ENCODE measurements around the gene F8. TPM values are rescaled to one million over a fixed set of nuclear protein-coding genes. Genes with fewer than 3 reads are reported as not detected.
"Not testable (repeated sequence)": the region's sequence is repeated elsewhere in the genome, so short reads cannot be mapped to it uniquely, and the experiment has no call there.

The F8 gene
- total RNA-seq, 1 experiment from 2014 or later, result 3.3 TPM

GRCh38 chrX:155023907-155024833 is 1.6 kb upstream of the F8 start:
- Histone ChIP-seq H3K4me1 (replicated peaks) (no peaks in the 10 kb centered on the region; the same call in 1 of the 2 replicates), H3K9me3 (replicated peaks) (no peaks in the 10 kb centered on the region)
- DNase-seq (ENCODE audit: low read depth in 1 of 2, low spot score in 2 of 2), result no peak

GRCh38 chrX:155020591-155020990 is 1.9 kb downstream of the F8 start:
- H3K4me3 ChIP-seq, result no peak overlapping the region
- no peak overlapping the region for H3K27ac ChIP-seq
- no peaks in the 10 kb centered on the region for H3K27me3 ChIP-seq (replicated peaks)
- no peaks in the 10 kb centered on the region for H3K36me3 ChIP-seq
- no peak for DNase-seq (ENCODE audit: low read depth in 1 of 2, low spot score in 2 of 2)
- H3K4me1 ChIP-seq (replicated peaks), result no peaks in the 10 kb centered on the region
- H3K9me3 ChIP-seq (replicated peaks), result no peaks in the 10 kb centered on the region

More at GRCh38 chrX:155023907-155024833, 1.6 kb upstream of the F8 start:
- Histone ChIP-seq H3K27me3 (replicated peaks) (no peaks in the 10 kb centered on the region), H3K4me3 (no peak overlapping the region), H3K36me3 (0 out of 2 replicates have a peak, but pooled peaks cover 3% of the 10 kb centered on the region), H3K27ac (no peak overlapping the region)

GRCh38 chrX:155009994-155010472 is 12.5 kb downstream of the F8 start:
- Histone ChIP-seq H3K27me3 (replicated peaks) (no peaks in the 10 kb centered on the region), H3K9me3 (replicated peaks) (no peaks in the 10 kb centered on the region), H3K4me1 (replicated peaks) (no peaks in the 10 kb centered on the region), H3K27ac (no peak overlapping the region), H3K4me3 (no peak overlapping the region), H3K36me3 (no peaks in the 10 kb centered on the region)
- DNase-seq (ENCODE audit: low read depth in 1 of 2, low spot score in 2 of 2), result no peak

GRCh38 chrX:155008578-155008977 is 13.9 kb downstream of the F8 start:
- H3K9me3 ChIP-seq (replicated peaks); H3K27me3 ChIP-seq (replicated peaks); H3K27ac ChIP-seq; H3K4me3 ChIP-seq; DNase-seq (ENCODE audit: low read depth in 1 of 2, low spot score in 2 of 2); H3K36me3 ChIP-seq; H3K4me1 ChIP-seq (replicated peaks): not testable (repeated sequence)

- DNase-seq (ENCODE audit: low read depth in 1 of 2, low spot score in 2 of 2); H3K27me3 ChIP-seq (replicated peaks); H3K9me3 ChIP-seq (replicated peaks); H3K4me1 ChIP-seq (replicated peaks); H3K4me3 ChIP-seq; H3K36me3 ChIP-seq; H3K27ac ChIP-seq: not testable (repeated sequence)
Observed at GRCh38 chrX:155006913-155007671, 15.4 kb downstream of the F8 start.

- not testable (repeated sequence) for H3K27me3 ChIP-seq (replicated peaks); H3K36me3 ChIP-seq; H3K4me3 ChIP-seq; H3K4me1 ChIP-seq (replicated peaks); H3K9me3 ChIP-seq (replicated peaks); DNase-seq (ENCODE audit: low read depth in 1 of 2, low spot score in 2 of 2); H3K27ac ChIP-seq
Observed at GRCh38 chrX:155006379-155006778, 16.1 kb downstream of the F8 start.

- Histone ChIP-seq H3K36me3 (no peaks in the 10 kb centered on the region), H3K27me3 (replicated peaks) (no peaks in the 10 kb centered on the region), H3K4me3 (no peak overlapping the region)
Observed at GRCh38 chrX:155005190-155005589, 17.3 kb downstream of the F8 start.

GRCh38 chrX:155001873-155002272 is 20.6 kb downstream of the F8 start:
- no peak overlapping the region for H3K4me3 ChIP-seq
- no peaks in the 10 kb centered on the region for H3K9me3 ChIP-seq (replicated peaks)
- H3K36me3 ChIP-seq, result no peaks in the 10 kb centered on the region
- no peak overlapping the region for H3K27ac ChIP-seq
- H3K27me3 ChIP-seq (replicated peaks), result no peaks in the 10 kb centered on the region
- no peak for DNase-seq (ENCODE audit: low read depth in 1 of 2, low spot score in 2 of 2)
- no peaks in the 10 kb centered on the region for H3K4me1 ChIP-seq (replicated peaks)

More at GRCh38 chrX:155005190-155005589, 17.3 kb downstream of the F8 start:
- Histone ChIP-seq H3K9me3 (replicated peaks) (no peaks in the 10 kb centered on the region), H3K27ac (no peak overlapping the region), H3K4me1 (replicated peaks) (no peaks in the 10 kb centered on the region)
- DNase-seq (ENCODE audit: low read depth in 1 of 2, low spot score in 2 of 2), result no peak

- Histone ChIP-seq H3K4me3 (no peak overlapping the region), H3K36me3 (no peaks in the 10 kb centered on the region), H3K27me3 (replicated peaks) (no peaks in the 10 kb centered on the region), H3K4me1 (replicated peaks) (no peaks in the 10 kb centered on the region), H3K27ac (no peak overlapping the region), H3K9me3 (replicated peaks) (no peaks in the 10 kb centered on the region)
- DNase-seq (ENCODE audit: low read depth in 1 of 2, low spot score in 2 of 2), result no peak
Observed at GRCh38 chrX:155000841-155001240, 21.7 kb downstream of the F8 start.

GRCh38 chrX:154998204-154998880 is 24.2 kb downstream of the F8 start:
- no peak for DNase-seq (ENCODE audit: low read depth in 1 of 2, low spot score in 2 of 2)
- Histone ChIP-seq H3K4me1 (replicated peaks) (no peaks in the 10 kb centered on the region), H3K4me3 (no peak overlapping the region), H3K27me3 (replicated peaks) (no peaks in the 10 kb centered on the region), H3K27ac (no peak overlapping the region), H3K9me3 (replicated peaks) (no peaks in the 10 kb centered on the region), H3K36me3 (no peaks in the 10 kb centered on the region)

- Histone ChIP-seq H3K27ac (no peak overlapping the region), H3K4me1 (replicated peaks) (no peaks in the 10 kb centered on the region), H3K4me3 (no peak overlapping the region), H3K9me3 (replicated peaks) (no peaks in the 10 kb centered on the region), H3K36me3 (no peaks in the 10 kb centered on the region), H3K27me3 (replicated peaks) (no peaks in the 10 kb centered on the region)
- DNase-seq (ENCODE audit: low read depth in 1 of 2, low spot score in 2 of 2), result no peak
Observed at GRCh38 chrX:154991476-154991875, 31.0 kb downstream of the F8 start.

- no peak for DNase-seq (ENCODE audit: low read depth in 1 of 2, low spot score in 2 of 2)
- no peaks in the 10 kb centered on the region for H3K9me3 ChIP-seq (replicated peaks)
- H3K27me3 ChIP-seq (replicated peaks), result no peaks in the 10 kb centered on the region
- H3K4me3 ChIP-seq, result no peak overlapping the region
- no peaks in the 10 kb centered on the region for H3K36me3 ChIP-seq
- H3K4me1 ChIP-seq (replicated peaks), result no peaks in the 10 kb centered on the region
- H3K27ac ChIP-seq, result no peak overlapping the region
Observed at GRCh38 chrX:154991039-154991438, 31.5 kb downstream of the F8 start.

- no peaks in the 10 kb centered on the region for H3K9me3 ChIP-seq (replicated peaks)
- no peaks in the 10 kb centered on the region for H3K36me3 ChIP-seq
- H3K4me3 ChIP-seq, result no peak overlapping the region
- H3K27me3 ChIP-seq (replicated peaks), result no peaks in the 10 kb centered on the region
- H3K4me1 ChIP-seq (replicated peaks), result no peaks in the 10 kb centered on the region
- no peak overlapping the region for H3K27ac ChIP-seq
- no peak for DNase-seq (ENCODE audit: low read depth in 1 of 2, low spot score in 2 of 2)
Observed at GRCh38 chrX:154990496-154990895, 32.0 kb downstream of the F8 start.

Measured in SJSA1 (cell line).